Fibroblast of mammary gland (primary cell): ENCODE results near the gene AKR1A1.

ENCODE experiments used
- DNase-seq: peaks from one replicate; pipeline ENCODE4 v3.0.0-alpha.2; 2010; ENCODE audit warnings: low read depth
- H3K4me3 ChIP-seq: 2 replicates; pipeline ENCODE4 v1.5.1; 2011; ENCODE audit warnings: low read depth, mild to moderate bottlenecking, low read length, moderate library complexity; ENCODE audit not compliant: control insufficient read depth
- TF ChIP-seq, protein P1 (sequence below): conservative IDR thresholded peaks from 2 replicates; pipeline ENCODE4 v1.5.1; 2011; ENCODE audit warnings: low read depth, low read length, inconsistent platforms; ENCODE audit not compliant: control insufficient read depth, insufficient read depth

Gene AKR1A1

DNA sequence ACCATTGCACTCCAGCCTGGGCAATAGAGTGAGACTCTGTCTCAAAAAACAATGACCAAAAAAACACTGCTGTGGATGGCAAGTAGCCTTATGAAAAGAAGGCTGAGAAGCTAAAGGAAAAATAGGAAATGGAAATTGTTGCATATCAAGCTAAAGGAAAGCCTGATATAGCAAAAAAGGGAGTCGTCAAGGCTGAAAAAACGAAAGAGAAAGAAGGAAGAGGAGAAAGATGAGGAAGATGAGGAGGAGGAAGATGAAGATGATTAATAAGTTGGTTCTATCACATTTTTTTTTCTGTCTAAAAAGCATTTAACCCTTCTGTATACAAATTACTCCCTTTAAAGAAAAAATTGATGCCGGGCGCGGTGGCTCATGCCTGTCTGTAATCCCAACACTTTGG lies 18.8 kb upstream of the AKR1A1 start:
- TF ChIP-seq, protein P1, sequence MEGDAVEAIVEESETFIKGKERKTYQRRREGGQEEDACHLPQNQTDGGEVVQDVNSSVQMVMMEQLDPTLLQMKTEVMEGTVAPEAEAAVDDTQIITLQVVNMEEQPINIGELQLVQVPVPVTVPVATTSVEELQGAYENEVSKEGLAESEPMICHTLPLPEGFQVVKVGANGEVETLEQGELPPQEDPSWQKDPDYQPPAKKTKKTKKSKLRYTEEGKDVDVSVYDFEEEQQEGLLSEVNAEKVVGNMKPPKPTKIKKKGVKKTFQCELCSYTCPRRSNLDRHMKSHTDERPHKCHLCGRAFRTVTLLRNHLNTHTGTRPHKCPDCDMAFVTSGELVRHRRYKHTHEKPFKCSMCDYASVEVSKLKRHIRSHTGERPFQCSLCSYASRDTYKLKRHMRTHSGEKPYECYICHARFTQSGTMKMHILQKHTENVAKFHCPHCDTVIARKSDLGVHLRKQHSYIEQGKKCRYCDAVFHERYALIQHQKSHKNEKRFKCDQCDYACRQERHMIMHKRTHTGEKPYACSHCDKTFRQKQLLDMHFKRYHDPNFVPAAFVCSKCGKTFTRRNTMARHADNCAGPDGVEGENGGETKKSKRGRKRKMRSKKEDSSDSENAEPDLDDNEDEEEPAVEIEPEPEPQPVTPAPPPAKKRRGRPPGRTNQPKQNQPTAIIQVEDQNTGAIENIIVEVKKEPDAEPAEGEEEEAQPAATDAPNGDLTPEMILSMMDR = no peak
- DNase-seq = no peak

DNA sequence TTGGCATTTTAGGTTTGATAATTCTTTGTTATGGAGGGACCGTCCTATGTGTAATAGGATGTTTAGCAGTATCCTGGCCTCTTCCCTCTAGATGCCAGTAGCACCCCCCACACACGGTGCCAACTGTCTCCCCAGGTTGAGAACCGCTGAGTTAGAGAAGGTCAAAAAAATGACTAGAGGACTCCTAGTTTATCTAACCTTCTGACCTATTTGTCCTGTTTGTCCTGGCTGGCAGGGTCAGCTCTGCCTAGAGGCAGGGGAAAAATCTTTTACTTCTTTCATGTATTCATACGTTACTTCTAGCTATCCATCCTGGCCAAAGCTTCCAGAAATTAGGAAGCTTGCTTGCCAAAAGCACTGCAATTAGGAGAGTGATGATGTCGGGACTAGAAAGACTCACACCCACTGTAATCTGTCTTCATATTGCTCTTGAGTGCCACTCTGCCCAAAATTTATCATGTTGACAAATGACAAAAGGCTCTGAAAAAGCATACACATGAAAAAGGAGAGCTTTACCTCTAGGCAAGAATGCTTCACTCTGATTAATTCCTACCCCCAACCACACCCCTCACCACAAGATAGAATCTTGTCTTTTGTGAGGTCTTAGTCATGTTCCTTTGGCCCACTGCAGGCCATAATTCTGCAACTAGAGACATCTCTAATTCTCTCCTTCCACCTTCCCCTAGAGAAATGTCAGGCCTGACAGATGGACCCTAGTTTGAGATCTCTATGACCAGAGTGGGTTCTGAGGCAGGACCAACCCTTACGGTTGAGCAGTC lies 14.4 kb upstream of the AKR1A1 start:
- TF ChIP-seq, protein P1 = no peak
- DNase-seq = no peak
- no peak overlapping the region for H3K4me3 ChIP-seq

More for the DNA sequence above, 18.8 kb upstream of the AKR1A1 start:
- H3K4me3 ChIP-seq = no peak overlapping the region

DNA sequence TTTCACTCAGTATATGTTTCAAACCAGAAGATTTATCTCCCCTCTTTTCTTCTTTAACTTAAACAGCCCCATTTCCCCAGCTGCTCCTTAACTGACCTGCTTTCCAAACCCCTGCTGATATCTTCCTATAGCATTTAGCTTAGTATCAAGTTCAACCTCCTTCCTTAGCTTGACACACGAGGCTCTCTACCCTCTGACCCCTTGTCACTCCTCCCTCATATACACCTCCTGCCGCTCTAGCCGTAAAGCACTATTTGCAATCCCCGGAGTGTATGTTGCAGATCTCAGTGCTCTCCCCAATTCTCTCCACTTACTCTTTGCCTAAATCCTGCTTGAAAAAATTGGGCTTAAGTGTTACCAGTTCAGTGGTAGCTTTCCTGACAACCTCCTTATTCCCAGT lies 13.7 kb upstream of the AKR1A1 start:
- no peak overlapping the region for H3K4me3 ChIP-seq
- TF ChIP-seq, protein P1 = no peak
- no peak for DNase-seq

DNA sequence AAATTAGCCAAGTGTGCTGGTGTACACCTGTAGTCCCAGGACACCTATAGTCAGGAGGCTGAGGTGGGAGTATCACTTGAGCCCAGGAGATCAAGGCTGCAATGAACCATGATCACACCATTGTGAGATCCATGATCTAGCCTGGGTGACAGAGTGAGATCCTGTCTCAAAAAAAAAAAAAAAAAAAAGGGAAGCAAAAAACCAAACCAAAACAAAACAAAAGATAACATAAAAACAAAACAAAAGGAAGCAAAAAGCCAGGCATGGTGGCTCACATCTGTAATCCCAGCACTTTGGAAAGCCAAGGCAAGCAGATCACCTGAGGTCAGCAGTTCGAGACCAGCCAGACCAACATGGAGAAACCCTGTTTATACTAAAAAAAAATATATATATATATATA lies 9.4 kb upstream of the AKR1A1 start:
- TF ChIP-seq, protein P1 = no peak
- H3K4me3 ChIP-seq = no peak overlapping the region
- no peak for DNase-seq

DNA sequence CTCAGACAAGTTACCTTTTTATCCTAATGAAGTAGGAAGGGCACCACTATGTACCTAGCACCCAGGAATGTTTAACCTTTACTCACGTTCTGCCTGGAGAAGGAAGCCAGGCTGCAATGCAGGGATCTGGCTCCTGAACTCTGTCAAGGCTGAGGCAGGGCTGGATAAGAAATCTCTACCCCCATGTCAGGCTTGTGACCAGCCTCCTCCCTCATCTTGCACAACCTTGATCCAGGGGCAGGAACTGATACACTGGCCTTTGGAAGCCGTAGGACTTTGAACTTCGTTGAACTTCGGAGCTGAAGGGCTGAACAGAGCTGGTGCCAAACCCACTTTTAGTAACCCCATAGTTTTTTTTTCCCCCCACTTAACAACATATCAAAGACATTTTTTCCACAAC lies 8.0 kb upstream of the AKR1A1 start:
- DNase-seq = no peak
- TF ChIP-seq, protein P1 = no peak

DNA sequence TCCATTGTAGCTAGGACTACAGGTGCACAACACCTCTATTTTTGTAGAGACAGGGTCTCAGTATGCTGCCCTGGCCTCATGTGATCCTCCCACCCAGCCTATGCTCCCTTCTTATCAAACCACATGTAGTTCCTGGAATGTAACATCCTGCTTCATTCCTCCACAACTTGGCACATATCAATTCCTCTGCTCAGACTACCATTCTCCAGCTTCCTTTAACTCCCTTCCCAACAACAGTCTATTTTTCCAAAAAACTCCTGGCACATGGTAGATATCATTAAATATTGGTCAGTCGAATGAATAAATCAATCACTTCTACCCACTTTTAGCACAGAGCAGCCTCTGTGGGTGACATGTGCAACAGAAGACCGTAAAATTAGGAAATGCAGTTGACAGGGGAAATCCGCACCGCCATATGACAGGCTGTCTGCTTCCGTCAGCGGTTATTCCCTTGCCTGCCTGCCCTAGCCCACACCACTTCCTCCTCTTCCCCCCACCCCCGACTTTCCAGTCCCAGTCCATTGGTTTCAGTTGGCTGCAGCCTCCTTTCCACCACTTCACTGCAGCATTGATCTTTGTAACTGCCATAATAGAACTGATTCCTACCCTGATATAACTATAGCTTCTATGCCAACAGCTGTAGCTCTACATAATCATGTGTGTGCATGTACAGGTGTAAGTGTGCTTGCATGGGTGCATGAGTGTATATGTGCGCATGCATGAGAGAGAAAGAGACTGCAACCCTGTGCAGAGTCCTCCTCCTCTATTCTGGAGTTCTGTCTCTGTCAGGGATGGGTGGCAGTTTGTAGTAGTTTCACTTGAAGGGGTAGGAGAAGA lies 6.8 kb upstream of the AKR1A1 start:
- no peak overlapping the region for H3K4me3 ChIP-seq
- no peak for DNase-seq
- TF ChIP-seq, protein P1 = no peak

More for the DNA sequence above, 8.0 kb upstream of the AKR1A1 start:
- no peak overlapping the region for H3K4me3 ChIP-seq
